Tibial nerve (tissue), 4 donors: ENCODE measurements around the gene TNPO3. TPM values are rescaled to one million over a fixed set of nuclear protein-coding genes. Genes with fewer than 3 reads are reported as not detected.

Experiments used
- DNase-seq, 2 donors: peaks; one replicate each; pipeline ENCODE4 v3.0.0-alpha.2; 2019; ENCODE audit warnings: low spot score in 2 of 2
- H3K27ac ChIP-seq, 4 donors: fragments of 200-600 bp; sonication (generic) in 3 of 4; one replicate each; pipeline ENCODE4 v1.5.1; 2017 to 2019; ENCODE audit warnings: mild to moderate bottlenecking in 1 of 4
- H3K27me3 ChIP-seq, 2 donors: fragments of 200-600 bp; sonication (generic) in 1 of 2; one replicate each; pipeline versions ENCODE4 v1.5.1 to v1.6.0; 2017 to 2019
- H3K36me3 ChIP-seq, 3 donors: fragments of 200-600 bp; sonication (generic); one replicate each; pipeline ENCODE4 v1.5.1; 2018 to 2019
- H3K4me1 ChIP-seq, 4 donors: fragments of 200-600 bp; sonication (generic) in 3 of 4; one replicate each; pipeline ENCODE4 v1.5.1; 2017 to 2019
- H3K4me3 ChIP-seq, 4 donors: fragments of 200-600 bp; sonication (generic) in 3 of 4; one replicate each; pipeline ENCODE4 v1.5.1; 2017 to 2019; ENCODE audit warnings: mild to moderate bottlenecking in 1 of 4, moderate library complexity in 1 of 4
- H3K9me3 ChIP-seq, 4 donors: fragments of 200-600 bp; sonication (generic) in 3 of 4; one replicate each; pipeline ENCODE4 v1.5.1; 2017 to 2019
- EP300 ChIP-seq, 2 donors: sonication (generic); formaldehyde crosslinking; IDR thresholded peaks; one replicate each; pipeline ENCODE4 v1.6.1; 2017; ENCODE audit warnings: antibody characterized with exemption in 2 of 2, mild to moderate bottlenecking in 1 of 2
- POLR2A ChIP-seq, 2 donors: fragments of 450-650 bp; IDR thresholded peaks; one replicate each; pipeline ENCODE4 v1.6.1; 2017; ENCODE audit warnings: antibody characterized with exemption in 2 of 2, mild to moderate bottlenecking in 2 of 2, moderate library complexity in 2 of 2
- WGBS, 2 donors: methylation state at CpG; one replicate each; pipeline ENCODE4 v1.1.5; 2018; 5-methylcytosine and 5-hydroxymethylcytosine counted together
- total RNA-seq, 4 donors: library from RNA; depleted of rRNA; stranded (reverse); fragments of >200 nt; gene quantifications; one replicate each; pipeline ENCODE4 v1.1.0, GENCODE V29; 2016
- TF ChIP-seq, protein P1 (sequence below), 5 experiments: fragments of 200-600 bp in 3 of 5; fragments of 450-650 bp in 2 of 5; sonication (generic) in 3 of 5; IDR thresholded peaks; one replicate each; pipeline ENCODE4 v1.5.1; 2016 to 2019; ENCODE audit warnings: antibody characterized with exemption in 5 of 5, mild to moderate bottlenecking in 3 of 5, moderate library complexity in 2 of 5

Gene TNPO3
- total RNA-seq, 4 donors from 2014 or later, result 33.9 to 36.9 (median 35.5) TPM

DNA sequence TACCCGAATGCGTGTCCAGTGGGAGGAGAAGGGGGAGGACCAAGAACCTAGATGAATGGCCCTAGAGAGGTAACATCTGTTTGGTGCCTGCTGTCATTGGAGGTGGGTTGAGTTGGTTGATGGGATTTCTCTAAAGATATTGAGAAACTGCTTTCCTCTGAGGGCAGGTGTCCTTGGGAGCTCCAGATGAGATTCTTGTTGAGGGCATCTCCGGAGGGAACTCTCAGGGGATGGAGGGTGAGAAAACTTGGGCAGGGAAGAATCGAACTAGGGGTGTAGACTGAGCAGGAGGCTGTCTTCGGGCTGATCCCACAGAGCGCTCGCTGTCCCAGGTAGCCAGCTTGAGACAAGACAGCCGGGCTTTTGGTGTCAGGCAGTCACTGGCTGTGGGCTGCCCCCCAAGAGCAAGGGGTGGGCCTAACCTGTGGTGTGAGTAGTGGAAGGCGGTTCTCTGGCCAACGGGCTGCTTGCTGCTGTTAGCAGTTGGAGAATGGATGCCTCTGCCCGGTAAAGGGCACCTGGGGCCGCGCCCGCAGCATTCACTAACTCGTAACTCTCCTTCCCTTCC is 113.5 kb downstream of the TNPO3 start:
- Histone ChIP-seq H3K27ac (peak overlapping the region in 1 of 4 donors; percentile 26), H3K9me3 (no peaks in the 10 kb centered on the region), H3K27me3 (peaks cover 0 to 29% of the 10 kb centered on the region in 2 donors), H3K4me3 (peak overlapping the region in 1 of 4 donors; percentile 23), H3K36me3 (no peaks in the 10 kb centered on the region), H3K4me1 (peaks cover 0 to 22% (median 9%) of the 10 kb centered on the region in 4 donors)
- no peak for DNase-seq
- 83 to 85% methylated on average over 15 of the region's 15 CpGs for WGBS, 2 donors
- TF ChIP-seq, protein P1, sequence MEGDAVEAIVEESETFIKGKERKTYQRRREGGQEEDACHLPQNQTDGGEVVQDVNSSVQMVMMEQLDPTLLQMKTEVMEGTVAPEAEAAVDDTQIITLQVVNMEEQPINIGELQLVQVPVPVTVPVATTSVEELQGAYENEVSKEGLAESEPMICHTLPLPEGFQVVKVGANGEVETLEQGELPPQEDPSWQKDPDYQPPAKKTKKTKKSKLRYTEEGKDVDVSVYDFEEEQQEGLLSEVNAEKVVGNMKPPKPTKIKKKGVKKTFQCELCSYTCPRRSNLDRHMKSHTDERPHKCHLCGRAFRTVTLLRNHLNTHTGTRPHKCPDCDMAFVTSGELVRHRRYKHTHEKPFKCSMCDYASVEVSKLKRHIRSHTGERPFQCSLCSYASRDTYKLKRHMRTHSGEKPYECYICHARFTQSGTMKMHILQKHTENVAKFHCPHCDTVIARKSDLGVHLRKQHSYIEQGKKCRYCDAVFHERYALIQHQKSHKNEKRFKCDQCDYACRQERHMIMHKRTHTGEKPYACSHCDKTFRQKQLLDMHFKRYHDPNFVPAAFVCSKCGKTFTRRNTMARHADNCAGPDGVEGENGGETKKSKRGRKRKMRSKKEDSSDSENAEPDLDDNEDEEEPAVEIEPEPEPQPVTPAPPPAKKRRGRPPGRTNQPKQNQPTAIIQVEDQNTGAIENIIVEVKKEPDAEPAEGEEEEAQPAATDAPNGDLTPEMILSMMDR (IDR thresholded peaks at IDR 0.05), result no peak
- no peak for TF ChIP-seq EP300 (IDR thresholded peaks at IDR 0.05)
- TF ChIP-seq POLR2A (IDR thresholded peaks at IDR 0.05), result no peak

DNA sequence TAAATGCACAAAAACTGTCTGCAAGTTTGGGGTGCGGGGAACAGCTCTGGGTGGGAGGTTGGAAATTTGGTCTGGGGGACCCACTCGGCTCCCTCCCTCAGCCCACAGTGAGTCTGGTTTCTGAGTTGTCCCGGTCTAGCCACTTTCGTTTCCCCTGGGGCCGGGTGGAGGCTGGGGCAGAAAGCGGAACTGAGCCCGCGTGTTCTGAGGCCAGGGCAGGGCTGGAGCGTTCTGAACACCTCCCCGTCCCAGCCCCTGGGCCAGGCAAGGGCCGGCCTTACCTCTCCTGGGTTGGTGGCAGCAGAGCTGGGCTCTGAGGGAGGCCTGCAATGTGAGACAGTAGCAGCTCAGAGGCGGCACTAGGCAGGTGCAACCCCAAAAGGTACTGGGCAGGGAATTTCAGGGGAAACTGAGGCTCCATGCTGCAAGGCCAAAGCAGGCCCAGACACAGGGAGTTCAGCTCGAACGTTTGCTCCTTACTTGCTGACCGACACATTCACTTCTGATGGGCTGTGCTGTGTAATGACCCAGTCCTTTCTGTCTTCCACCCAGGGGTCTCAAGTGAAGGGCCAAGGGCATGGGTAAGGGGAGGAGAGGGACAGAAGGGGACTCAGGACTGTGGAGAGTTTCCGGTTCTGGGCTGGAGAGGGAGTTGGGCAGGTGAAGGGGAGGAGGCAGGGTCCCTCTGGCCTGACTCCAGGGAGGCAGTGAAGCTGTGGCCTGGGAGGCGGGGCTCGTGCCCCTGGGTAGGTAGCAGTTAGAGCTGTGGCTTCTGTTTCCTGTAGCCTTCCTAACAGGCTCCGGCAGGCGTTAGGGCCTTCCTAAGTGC is 114.2 kb downstream of the TNPO3 start:
- peaks cover 0 to 29% of the 10 kb centered on the region in 2 donors for H3K27me3 ChIP-seq
- no peaks in the 10 kb centered on the region for H3K36me3 ChIP-seq
- peak overlapping the region in 2 of 4 donors; percentile 12 to 60 for H3K4me3 ChIP-seq
- peaks cover 0 to 22% (median 9%) of the 10 kb centered on the region in 4 donors for H3K4me1 ChIP-seq
- H3K27ac ChIP-seq, result peak overlapping the region in 2 of 4 donors; percentile 2 to 40
- no peaks in the 10 kb centered on the region for H3K9me3 ChIP-seq
- no peak for DNase-seq
- TF ChIP-seq EP300 (IDR thresholded peaks at IDR 0.05) (no peak), POLR2A (IDR thresholded peaks at IDR 0.05) (no peak)
- TF ChIP-seq, protein P1 (IDR thresholded peaks at IDR 0.05), result no peak
- WGBS, 2 donors, result 73 to 76% methylated on average over 18 to 20 of the region's 20 CpGs

DNA sequence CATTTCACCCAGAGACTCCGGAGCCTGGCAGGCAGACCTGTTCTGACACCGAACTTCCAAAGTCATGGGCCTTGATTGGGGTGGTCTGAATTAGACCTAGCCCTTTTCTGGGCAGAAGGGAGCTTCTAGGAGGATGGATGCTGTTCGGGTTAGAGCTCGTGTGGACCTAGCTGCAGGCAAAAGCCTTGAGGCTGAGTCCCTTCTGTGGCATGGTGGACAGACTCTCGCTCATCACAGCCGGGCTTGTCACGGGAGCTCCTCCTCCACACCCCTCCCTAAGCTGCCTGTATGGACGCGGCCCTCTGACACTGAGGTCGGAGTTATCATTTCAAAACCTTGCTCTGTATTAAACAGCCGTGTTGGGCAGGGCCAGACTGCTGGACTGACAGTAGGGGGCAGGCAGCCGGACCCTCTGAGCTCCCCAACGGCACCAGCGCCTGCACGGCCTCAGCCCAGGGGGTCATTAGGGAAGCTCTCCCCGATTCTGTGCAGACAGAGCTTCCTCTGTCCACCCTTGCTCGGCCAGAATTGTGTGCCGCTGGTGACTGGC is 115.0 kb downstream of the TNPO3 start:
- no peaks in the 10 kb centered on the region for H3K36me3 ChIP-seq
- DNase-seq, result no peak
- H3K27ac ChIP-seq, result peak overlapping the region in 2 of 4 donors; percentile 2 to 40
- peak overlapping the region in 3 of 4 donors; percentile 3 to 60 (median 12) for H3K4me3 ChIP-seq
- 61 to 64% methylated on average over 17 of the region's 18 CpGs for WGBS, 2 donors
- peaks cover 0 to 22% (median 9%) of the 10 kb centered on the region in 4 donors for H3K4me1 ChIP-seq
- no peaks in the 10 kb centered on the region for H3K9me3 ChIP-seq
- peaks cover 0 to 29% of the 10 kb centered on the region in 2 donors for H3K27me3 ChIP-seq
- TF ChIP-seq, protein P1 (IDR thresholded peaks at IDR 0.05), result no peak
- TF ChIP-seq EP300 (IDR thresholded peaks at IDR 0.05) (no peak), POLR2A (IDR thresholded peaks at IDR 0.05) (no peak)

DNA sequence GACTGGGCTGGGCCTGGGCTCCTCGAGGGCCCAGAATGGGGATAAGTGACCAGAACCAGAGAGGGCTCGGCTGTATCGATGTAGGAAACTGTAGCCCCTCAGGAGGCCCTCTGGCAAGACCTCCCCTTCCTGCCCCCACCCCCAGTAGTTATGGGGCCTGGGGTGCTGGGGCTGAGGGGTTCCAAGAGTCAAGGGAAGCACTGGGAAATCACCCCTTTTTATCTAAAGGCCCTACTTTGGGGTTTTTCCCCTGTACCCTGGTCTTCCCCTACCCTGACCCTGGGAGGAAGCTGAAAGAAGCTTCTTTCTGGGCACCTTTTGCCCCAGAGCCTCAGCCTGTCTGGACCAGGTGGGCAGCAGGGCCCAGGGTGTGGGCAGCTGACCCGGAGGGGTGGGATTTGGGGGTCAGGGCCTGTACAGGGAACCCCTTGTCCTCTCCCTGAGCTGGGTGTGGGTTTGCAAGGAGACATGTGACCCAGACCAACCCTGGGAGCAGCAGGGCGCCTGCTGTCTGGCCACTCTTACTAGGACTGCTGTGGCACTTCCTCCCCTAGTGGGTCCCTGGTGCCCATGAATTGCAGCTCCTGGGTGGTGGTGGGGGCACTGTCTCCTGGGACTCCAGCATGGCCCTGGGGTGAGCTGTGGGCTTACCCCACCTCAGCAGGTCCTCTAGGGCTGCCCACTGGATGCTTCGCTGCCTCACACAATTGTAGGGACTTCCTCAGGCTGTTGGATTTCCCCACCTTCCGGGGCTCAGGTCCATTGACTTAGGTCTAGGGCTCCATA is 115.6 kb downstream of the TNPO3 start:
- no peaks in the 10 kb centered on the region for H3K36me3 ChIP-seq
- H3K4me3 ChIP-seq, result peak overlapping the region; percentile 3 to 76 (median 48)
- no peaks in the 10 kb centered on the region for H3K9me3 ChIP-seq
- no peak for DNase-seq
- 39 to 51% methylated on average over 5 to 6 of the region's 7 CpGs for WGBS, 2 donors
- H3K4me1 ChIP-seq, result peaks cover 0 to 22% (median 9%) of the 10 kb centered on the region in 4 donors
- peaks cover 0 to 29% of the 10 kb centered on the region in 2 donors for H3K27me3 ChIP-seq
- peak overlapping the region in 2 of 4 donors; percentile 60 to 77 for H3K27ac ChIP-seq
- TF ChIP-seq, protein P1 (IDR thresholded peaks at IDR 0.05), result no peak
- TF ChIP-seq POLR2A (IDR thresholded peaks at IDR 0.05), result no peak
- TF ChIP-seq EP300 (IDR thresholded peaks at IDR 0.05), result no peak
